Trophoblast cell (in vitro differentiated cells and primary cell): Measurements from ENCODE around the gene SMIM14. TPM values are rescaled to one million over a fixed set of nuclear protein-coding genes. Genes with fewer than 3 reads are reported as not detected.

Experiments
- DNase-seq, 2 donors: peaks; one replicate each; pipeline ENCODE4 v3.0.0-alpha.2; 2016
- H2AFZ ChIP-seq: 2 replicates; pipeline ENCODE4 v1.6.1; 2013; ENCODE audit warnings: low read length, moderate library complexity, mild to moderate bottlenecking; ENCODE audit not compliant: insufficient read depth, poor library complexity
- H2AK5ac ChIP-seq: 2 replicates; pipeline ENCODE4 v1.6.1; 2013; ENCODE audit warnings: mild to moderate bottlenecking, low read length
- H2BK120ac ChIP-seq: 2 replicates; pipeline ENCODE4 v1.6.1; 2013; ENCODE audit warnings: low read length, mild to moderate bottlenecking, moderate library complexity; ENCODE audit not compliant: insufficient read depth, poor library complexity
- H2BK12ac ChIP-seq: 2 replicates; pipeline ENCODE4 v1.6.1; 2013; ENCODE audit warnings: mild to moderate bottlenecking, low read length, moderate library complexity
- H2BK5ac ChIP-seq: 2 replicates; pipeline ENCODE4 v1.6.1; 2013; ENCODE audit warnings: low read length, low read depth, moderate library complexity, mild to moderate bottlenecking; ENCODE audit not compliant: poor library complexity
- H3K14ac ChIP-seq: 2 replicates; pipeline ENCODE4 v1.6.1; 2013; ENCODE audit warnings: mild to moderate bottlenecking, low read length
- H3K18ac ChIP-seq: 2 replicates; pipeline ENCODE4 v1.6.1; 2013; ENCODE audit warnings: mild to moderate bottlenecking, low read length
- H3K23ac ChIP-seq: 2 replicates; pipeline ENCODE4 v1.6.1; 2013; ENCODE audit warnings: low read length
- H3K27ac ChIP-seq: 2 replicates; pipeline ENCODE4 v1.5.1; 2013; ENCODE audit warnings: low read depth, mild to moderate bottlenecking, inconsistent platforms, low read length, moderate library complexity
- H3K27me3 ChIP-seq: 2 replicates; pipeline ENCODE4 v1.6.1; 2013; ENCODE audit warnings: inconsistent platforms, mild to moderate bottlenecking, low read length, moderate library complexity; ENCODE audit not compliant: insufficient read depth
- H3K36me3 ChIP-seq, 2 experiments: 1 replicate in 1 of 2; 2 replicates in 1 of 2; pipeline ENCODE4 v1.6.1; 2013; ENCODE audit warnings: low read length in 2 of 2, mild to moderate bottlenecking in 2 of 2, moderate library complexity in 1 of 2; ENCODE audit not compliant: insufficient read depth in 2 of 2, control insufficient read depth in 1 of 2
- H3K4ac ChIP-seq: 2 replicates; pipeline ENCODE4 v1.6.1; 2013; ENCODE audit warnings: low read depth, mild to moderate bottlenecking, low read length, moderate library complexity
- H3K4me1 ChIP-seq, 2 experiments: 1 replicate in 1 of 2; 2 replicates in 1 of 2; pipeline ENCODE4 v1.6.1; 2013; ENCODE audit warnings: low read length in 2 of 2, mild to moderate bottlenecking in 2 of 2, moderate library complexity in 1 of 2; ENCODE audit not compliant: insufficient read depth in 2 of 2, control insufficient read depth in 1 of 2
- H3K4me2 ChIP-seq: 2 replicates; pipeline ENCODE4 v1.6.1; 2013; ENCODE audit warnings: inconsistent platforms, mild to moderate bottlenecking, low read length, moderate library complexity
- H3K4me3 ChIP-seq: 2 replicates; pipeline ENCODE4 v1.5.1; 2013; ENCODE audit warnings: mild to moderate bottlenecking, low read depth, low read length, inconsistent platforms
- H3K79me1 ChIP-seq: one replicate; pipeline ENCODE4 v1.6.1; 2013; ENCODE audit warnings: low read length
- H3K79me2 ChIP-seq: 2 replicates; pipeline ENCODE4 v1.6.1; 2013; ENCODE audit warnings: low read length, mild to moderate bottlenecking; ENCODE audit not compliant: control insufficient read depth, insufficient read depth, poor library complexity
- H3K9ac ChIP-seq: 2 replicates; pipeline ENCODE4 v1.6.1; 2013; ENCODE audit warnings: mild to moderate bottlenecking, low read length
- H3K9me3 ChIP-seq: 2 replicates; pipeline ENCODE4 v1.6.1; 2013; ENCODE audit warnings: low read depth, mild to moderate bottlenecking, control low read depth, inconsistent platforms, low read length; ENCODE audit not compliant: insufficient read depth
- H4K12ac ChIP-seq: 2 replicates; pipeline ENCODE4 v1.6.1; 2013; ENCODE audit warnings: low read depth, mild to moderate bottlenecking, low read length, moderate library complexity
- H4K8ac ChIP-seq: 2 replicates; pipeline ENCODE4 v1.6.1; 2013; ENCODE audit warnings: low read depth, mild to moderate bottlenecking, low read length, moderate library complexity
- H4K91ac ChIP-seq: one replicate; pipeline ENCODE4 v1.6.1; 2013; ENCODE audit warnings: low read depth, mild to moderate bottlenecking, low read length, moderate library complexity
- WGBS: extraction: QIAGEN DNeasy Blood & Tissue Kit; methylation state at CpG from one replicate; pipeline ENCODE4 v1.1.7; 2013; ENCODE audit warnings: missing lambda C conversion rate; ENCODE audit not compliant: insufficient read length, insufficient coverage; ENCODE audit errors: extremely low coverage; 5-methylcytosine and 5-hydroxymethylcytosine counted together
- polyA plus RNA-seq: library from polyadenylated mRNA; stranded (reverse); fragments of 200-250 nt; gene quantifications from 2 replicates; pipeline ENCODE4 v1.2.3, GENCODE V29; 2013

Gene SMIM14
- 16.4 and 16.6 TPM in 2 replicates for polyA plus RNA-seq

GRCh38 chr4:39638354-39639239 is at the start of gene SMIM14:
TSS of gene SMIM14 (minus strand) at chr4:39638865. CDS start at chr4:39605145, 33,720 bp downstream.
- H2AK5ac ChIP-seq, result peak within 1 kb of the TSS; percentile 77
- H2BK120ac ChIP-seq, result peak within 1 kb of the TSS; percentile 74
- peak within 1 kb of the TSS; percentile 85 for H3K9ac ChIP-seq
- peaks cover 8% of the 10 kb centered on the region for H3K79me2 ChIP-seq
- peak within 1 kb of the TSS; percentile 72 for H2BK12ac ChIP-seq
- H3K9me3 ChIP-seq, result no peaks in the 10 kb centered on the region
- H2BK5ac ChIP-seq, result peak within 1 kb of the TSS; percentile 69
- H3K4ac ChIP-seq, result peak within 1 kb of the TSS; percentile 66
- peak within 1 kb of the TSS; percentile 68 for H3K14ac ChIP-seq
- H4K12ac ChIP-seq, result peak within 1 kb of the TSS; percentile 49
- peak; percentile 99 for DNase-seq
- no peaks in the 10 kb centered on the region for H3K36me3 ChIP-seq
- H3K4me1 ChIP-seq, result peaks cover 2% of the 10 kb centered on the region in 2 experiments
- peak within 1 kb of the TSS; percentile 85 for H4K8ac ChIP-seq
- peak within 1 kb of the TSS; percentile 88 for H3K27ac ChIP-seq
- WGBS, result no CpG with 5 or more reads among the region's 75 CpGs
- H4K91ac ChIP-seq, result peak within 1 kb of the TSS; percentile 75
- no peak within 1 kb of the TSS for H3K23ac ChIP-seq
- peak within 1 kb of the TSS; percentile 88 for H3K4me3 ChIP-seq
- no peaks in the 10 kb centered on the region for H3K27me3 ChIP-seq
- H3K18ac ChIP-seq, result peak within 1 kb of the TSS; percentile 68
- peak within 1 kb of the TSS; percentile 98 for H3K4me2 ChIP-seq
- H3K79me1 ChIP-seq, result peaks cover 15% of the 10 kb centered on the region
- peak within 1 kb of the TSS; percentile 88 for H2AFZ ChIP-seq

GRCh38 chr4:39687014-39687413 is 48.3 kb upstream of the SMIM14 start:
- Histone ChIP-seq H3K9me3 (no peaks in the 10 kb centered on the region), H3K4me1 (no peaks in the 10 kb centered on the region), H3K14ac (no peak overlapping the region), H3K18ac (no peak overlapping the region), H3K36me3 (no peaks in the 10 kb centered on the region), H3K4ac (no peak overlapping the region), H3K4me3 (no peak overlapping the region), H3K23ac (no peak overlapping the region), H4K8ac (no peak overlapping the region), H3K27ac (no peak overlapping the region), H2BK5ac (no peak overlapping the region), H3K4me2 (no peak overlapping the region), H3K79me1 (no peaks in the 10 kb centered on the region), H3K9ac (no peak overlapping the region), H2AFZ (no peak overlapping the region), H2BK120ac (no peak overlapping the region), H2BK12ac (no peak overlapping the region), H4K91ac (no peak overlapping the region), H3K27me3 (no peaks in the 10 kb centered on the region), H2AK5ac (no peak overlapping the region), H4K12ac (no peak overlapping the region), H3K79me2 (no peaks in the 10 kb centered on the region)
- DNase-seq, result no peak

DNA sequence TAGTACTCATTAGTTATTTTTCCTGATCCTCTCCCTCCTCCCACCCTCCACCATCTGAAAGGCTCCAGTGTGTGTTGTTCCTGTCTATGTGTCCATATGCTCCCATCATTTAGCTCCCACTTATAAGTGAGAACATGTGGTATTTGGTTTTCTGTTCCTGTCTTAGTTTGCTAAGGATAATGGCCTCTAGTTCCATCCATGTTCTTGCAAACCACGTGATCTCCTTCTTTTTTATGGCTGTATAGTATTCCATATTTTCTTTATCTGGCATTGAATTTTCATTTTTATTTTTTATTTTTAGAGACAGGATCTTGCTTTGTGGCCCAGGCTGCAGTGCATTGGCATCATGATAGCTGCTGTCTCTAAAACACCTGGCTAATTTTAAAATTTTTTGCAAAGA is 47.3 kb upstream of the SMIM14 start:
- Histone ChIP-seq H3K27ac (no peak overlapping the region), H3K27me3 (no peaks in the 10 kb centered on the region), H3K4me2 (no peak overlapping the region), H3K14ac (no peak overlapping the region), H2BK5ac (no peak overlapping the region), H2AK5ac (no peak overlapping the region), H3K9me3 (no peaks in the 10 kb centered on the region), H4K12ac (no peak overlapping the region), H3K36me3 (no peaks in the 10 kb centered on the region), H3K9ac (no peak overlapping the region), H2AFZ (no peak overlapping the region), H3K79me2 (no peaks in the 10 kb centered on the region), H3K23ac (no peak overlapping the region), H3K4ac (no peak overlapping the region), H2BK12ac (no peak overlapping the region), H4K8ac (no peak overlapping the region), H3K18ac (no peak overlapping the region), H4K91ac (no peak overlapping the region), H3K4me3 (no peak overlapping the region), H3K4me1 (no peaks in the 10 kb centered on the region), H2BK120ac (no peak overlapping the region), H3K79me1 (no peaks in the 10 kb centered on the region)
- DNase-seq, result no peak
- WGBS, result no CpG with 5 or more reads among the region's 1 CpG

- WGBS, result no CpG with 5 or more reads among the region's 2 CpGs
- H3K79me2 ChIP-seq, result no peaks in the 10 kb centered on the region
- H2BK120ac ChIP-seq, result no peak overlapping the region
- H3K18ac ChIP-seq, result no peak overlapping the region
- no peak overlapping the region for H3K9ac ChIP-seq
- no peak overlapping the region for H2AFZ ChIP-seq
- no peaks in the 10 kb centered on the region for H3K4me1 ChIP-seq
- no peak overlapping the region for H4K12ac ChIP-seq
- H3K14ac ChIP-seq, result no peak overlapping the region
- H3K79me1 ChIP-seq, result no peaks in the 10 kb centered on the region
- H3K36me3 ChIP-seq, result no peaks in the 10 kb centered on the region
- H2AK5ac ChIP-seq, result no peak overlapping the region
- H3K4ac ChIP-seq, result no peak overlapping the region
- DNase-seq, result no peak
- H3K23ac ChIP-seq, result no peak overlapping the region
- no peak overlapping the region for H3K4me3 ChIP-seq
- no peak overlapping the region for H4K91ac ChIP-seq
- no peaks in the 10 kb centered on the region for H3K27me3 ChIP-seq
- no peaks in the 10 kb centered on the region for H3K9me3 ChIP-seq
- H2BK5ac ChIP-seq, result no peak overlapping the region
- no peak overlapping the region for H3K27ac ChIP-seq
- no peak overlapping the region for H3K4me2 ChIP-seq
- H4K8ac ChIP-seq, result no peak overlapping the region
- H2BK12ac ChIP-seq, result no peak overlapping the region
Measured at GRCh38 chr4:39682138-39682537, 43.5 kb upstream of the SMIM14 start.
